Left forelimb (tissue), 1 donor: ENCODE data around the gene RNASEH2B.

Experiments
- DNase-seq: peaks from one replicate; pipeline ENCODE4 v3.0.0-alpha.2; 2018; ENCODE audit warnings: low spot score

The RNASEH2B gene

DNA sequence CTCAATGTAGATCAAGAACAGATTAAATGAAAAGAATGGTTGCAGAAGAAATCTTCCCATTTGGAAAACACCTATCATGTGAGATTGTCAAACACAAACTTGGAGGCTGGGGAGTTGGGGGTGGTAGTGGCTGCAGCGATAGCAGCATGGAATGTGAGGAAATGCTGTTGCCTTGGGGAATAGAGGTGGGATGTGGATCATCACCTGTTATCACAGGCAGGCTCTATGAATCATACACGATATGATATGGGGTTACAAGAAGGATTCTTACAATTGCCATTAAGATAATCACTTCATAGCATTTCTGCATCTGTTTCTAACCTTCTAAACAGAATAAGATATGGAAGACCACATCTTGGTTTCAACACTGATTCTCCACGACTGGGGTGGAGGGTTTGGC, 88.7 kb downstream of the RNASEH2B start:
- DNase-seq = no peak

DNA sequence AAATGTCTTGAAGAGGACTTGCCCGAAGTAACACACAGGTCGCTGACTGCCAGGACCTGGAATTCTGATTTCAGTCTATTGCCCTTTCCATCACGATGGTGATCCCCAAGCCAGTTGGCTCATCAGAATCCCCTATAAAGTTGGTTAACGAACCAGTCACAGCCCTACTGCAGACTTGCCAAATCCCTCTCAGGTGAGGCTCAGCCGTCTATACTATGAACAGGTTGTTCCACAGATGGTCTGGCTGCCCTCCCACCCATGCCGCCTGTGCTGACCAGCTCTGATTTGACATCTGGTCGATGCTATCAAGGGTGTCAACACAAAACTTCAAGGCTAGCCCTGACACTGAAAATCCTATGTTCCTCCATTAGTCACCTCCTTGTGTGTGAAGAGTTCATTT, 90.0 kb downstream of the RNASEH2B start:
- no peak for DNase-seq

DNA sequence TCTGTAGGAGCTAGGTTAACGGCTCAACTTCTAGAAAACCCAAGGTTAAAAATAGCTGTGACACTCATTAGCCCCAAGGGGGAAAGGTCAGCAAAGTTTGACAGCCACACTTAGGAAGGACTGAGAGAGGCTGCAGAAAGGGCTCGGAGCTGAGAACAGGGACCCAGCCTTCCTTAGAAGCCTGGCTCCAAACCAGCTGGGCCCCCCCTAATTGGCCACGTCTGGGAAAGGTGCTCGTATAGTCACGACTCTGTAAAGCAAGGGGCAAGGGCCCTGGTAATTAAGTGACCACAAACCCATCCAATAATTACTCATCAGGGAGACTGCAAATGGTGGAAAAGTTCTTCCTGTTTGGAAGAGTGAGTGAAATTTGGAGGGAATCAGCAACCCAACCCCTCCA, 90.5 kb downstream of the RNASEH2B start:
- DNase-seq = no peak

DNA sequence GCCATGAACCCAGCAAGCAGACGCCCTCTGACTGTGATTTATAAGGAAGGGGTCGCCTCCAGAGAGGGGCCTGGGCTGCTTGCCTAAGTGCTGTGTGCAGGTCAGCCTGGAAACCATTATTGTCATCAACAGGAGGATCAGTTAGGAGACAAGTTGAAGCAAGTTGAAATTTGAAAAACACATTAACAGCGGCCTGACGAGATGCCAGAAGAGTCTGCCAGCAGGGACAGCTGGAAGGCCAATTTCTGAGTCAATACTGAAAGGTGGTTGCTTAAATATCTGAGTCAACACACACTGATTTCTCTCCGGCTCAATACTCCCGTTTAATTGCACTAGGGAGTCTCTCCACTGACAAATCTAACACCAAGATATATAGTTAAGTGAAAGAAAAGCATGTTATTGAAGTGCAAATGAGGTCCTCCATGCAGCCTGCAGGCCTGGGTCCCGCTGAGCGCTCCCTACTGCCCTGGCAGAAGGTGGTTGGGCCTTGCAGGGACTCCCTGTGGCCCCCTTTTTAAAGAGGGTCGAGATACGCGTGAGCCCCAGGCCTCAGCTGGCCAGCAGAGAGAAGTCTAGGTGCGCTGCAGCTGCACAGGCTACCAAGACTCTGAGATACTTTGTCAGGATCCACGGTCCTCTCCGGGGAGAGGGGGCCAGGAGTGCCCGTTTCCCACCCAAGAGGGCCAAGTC, 91.1 kb downstream of the RNASEH2B start:
- DNase-seq = peak; percentile 90

DNA sequence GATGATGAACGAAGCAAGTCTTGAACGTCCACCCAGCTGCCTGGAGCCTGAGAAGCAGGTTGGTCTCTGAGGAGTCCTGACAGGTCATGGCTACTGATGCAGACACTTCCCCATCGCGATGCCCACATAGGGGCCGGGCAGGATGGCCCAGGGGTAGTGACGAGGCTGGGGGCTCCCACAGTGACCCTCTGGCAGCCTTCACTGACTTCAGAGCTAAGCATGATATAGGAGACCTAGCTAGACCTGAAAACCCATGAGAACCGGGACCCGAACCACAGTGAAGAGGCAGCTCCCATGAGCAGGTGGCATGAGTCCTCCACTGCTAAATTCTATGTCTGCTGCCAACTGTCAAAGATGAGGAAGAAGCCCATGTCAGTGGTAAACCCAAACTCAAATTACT, 91.7 kb downstream of the RNASEH2B start:
- DNase-seq = no peak

DNA sequence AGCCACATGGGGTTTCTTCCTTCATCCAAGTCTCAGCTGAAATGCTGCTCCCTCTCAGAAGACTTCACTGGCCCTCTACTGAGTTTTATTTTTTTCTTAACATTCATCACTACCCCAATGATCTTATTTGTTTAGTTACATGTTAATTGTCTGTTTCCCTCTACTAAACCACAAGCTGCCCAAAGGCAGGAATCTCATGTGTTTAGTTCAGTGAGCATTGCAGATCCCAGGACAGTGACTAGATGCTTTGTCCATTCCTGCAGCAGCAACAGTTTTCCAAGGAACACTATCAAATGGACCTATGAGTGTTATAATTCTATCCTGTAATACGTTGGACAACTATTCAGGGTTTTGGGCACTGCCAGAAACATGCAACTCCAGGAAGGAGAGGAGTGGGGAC, 93.1 kb downstream of the RNASEH2B start:
- DNase-seq = no peak

DNA sequence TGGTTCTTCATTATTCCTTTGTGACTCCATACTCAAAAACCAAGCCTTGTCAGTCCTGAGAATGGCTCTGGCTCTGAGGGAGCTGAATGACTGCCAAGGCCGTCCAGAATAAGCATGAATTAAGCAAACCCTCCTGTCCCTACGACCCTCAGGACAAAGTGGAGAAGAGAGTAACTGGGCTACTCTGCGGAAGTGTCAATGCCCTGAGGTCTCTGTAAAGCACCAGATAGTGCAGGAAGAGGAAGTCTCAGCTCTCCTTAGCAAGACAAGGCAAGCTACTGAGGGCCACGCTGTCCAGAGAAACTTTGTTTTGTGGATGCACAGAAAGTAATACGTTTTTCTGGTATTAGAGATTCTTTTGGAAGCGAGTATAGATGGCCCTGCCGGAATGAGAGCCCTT, 94.1 kb downstream of the RNASEH2B start:
- DNase-seq = no peak

DNA sequence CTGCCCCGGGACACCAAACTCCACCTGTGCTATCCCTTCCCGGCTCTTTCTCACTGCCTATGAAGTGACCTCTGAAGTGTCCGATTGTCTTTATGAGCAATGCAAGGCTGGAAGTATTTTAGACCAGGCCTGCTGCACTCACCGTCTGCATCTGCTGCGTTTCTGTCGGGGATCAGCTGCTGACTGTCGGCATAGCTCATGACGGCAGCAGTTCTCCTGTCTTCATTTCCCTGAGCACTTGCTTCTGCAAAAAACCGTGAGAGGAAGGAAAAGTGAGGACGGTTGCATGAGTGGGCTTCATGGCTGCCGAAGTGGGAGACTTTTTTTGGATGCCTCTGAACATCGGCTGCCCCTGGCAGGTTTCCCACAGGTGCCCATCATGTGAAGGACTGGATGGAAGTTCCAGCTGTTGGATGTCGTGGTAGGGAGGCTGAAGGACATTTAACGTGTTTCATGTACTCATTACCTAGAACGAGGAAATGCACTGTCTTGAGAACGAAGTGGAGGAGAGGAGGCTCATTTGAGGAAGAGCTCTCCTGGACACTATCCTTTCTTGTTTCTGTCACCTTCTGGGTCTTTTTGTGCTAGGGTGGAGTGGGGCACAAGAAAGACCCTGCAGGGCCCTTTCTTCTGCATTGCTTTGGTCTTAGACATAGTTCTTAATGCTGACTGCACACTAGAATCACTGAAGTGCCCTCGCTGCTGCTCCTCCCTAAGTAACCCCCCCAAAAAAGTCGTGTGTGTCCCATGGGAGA, 94.7 kb downstream of the RNASEH2B start:
- no peak for DNase-seq

DNA sequence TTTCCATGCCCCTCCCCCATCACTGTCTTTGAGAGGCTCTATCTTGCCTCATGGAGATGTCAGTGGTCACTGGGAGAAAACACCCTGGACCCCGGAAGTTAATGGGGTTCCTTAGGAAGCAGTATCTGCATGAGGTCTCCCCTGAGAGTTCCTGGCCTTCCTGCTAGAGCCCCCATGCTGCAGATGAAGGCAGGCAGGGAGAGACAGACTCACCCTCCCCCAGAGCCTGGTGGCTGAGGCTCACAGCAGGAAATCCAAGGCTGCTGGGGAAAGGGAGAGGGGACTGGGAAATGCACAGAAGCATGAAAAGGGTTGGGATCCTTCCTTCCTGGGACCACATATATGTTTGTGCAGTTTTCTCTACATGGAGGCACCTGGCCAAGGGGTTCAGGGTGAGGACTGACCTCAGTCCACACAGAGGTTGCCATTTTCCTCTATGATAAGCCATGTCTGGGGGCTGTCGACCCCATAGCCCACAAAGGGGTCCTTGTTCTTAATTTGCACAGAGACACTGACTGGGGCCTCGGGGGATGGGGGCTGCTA, 95.4 kb downstream of the RNASEH2B start:
- no peak for DNase-seq

DNA sequence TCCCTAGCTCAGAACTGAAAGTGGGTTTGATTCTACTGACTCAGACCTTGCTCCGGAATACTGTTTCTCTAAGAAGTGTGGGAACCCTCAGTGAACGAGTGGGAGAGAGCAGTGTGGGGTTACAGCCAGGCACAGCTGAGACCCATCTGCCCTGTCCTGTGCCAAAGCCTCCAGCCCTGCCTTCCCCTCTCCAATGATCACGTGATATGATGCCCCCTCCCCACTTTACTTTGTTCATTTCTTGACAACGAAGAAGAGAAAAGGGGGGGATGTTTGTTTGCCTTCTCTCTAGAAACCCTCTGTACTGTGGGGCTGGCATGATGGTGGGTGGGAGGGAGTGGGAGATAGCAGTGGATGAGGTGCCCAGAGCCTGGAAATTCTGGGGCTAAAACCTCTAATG, 96.0 kb downstream of the RNASEH2B start:
- no peak for DNase-seq
